HepG2 (cell line): Measurements from ENCODE around the gene PRSS22. TPM values are rescaled to one million over a fixed set of nuclear protein-coding genes. Genes with fewer than 3 reads are reported as not detected.

Experiments used
- AGO2 ChIP-seq: fragments of 200-400 bp; formaldehyde crosslinking; optimal IDR thresholded peaks from 2 replicates; pipeline ENCODE3; 2017; ENCODE audit warnings: mild to moderate bottlenecking, low read depth, low read length, moderate library complexity
- CENPX ChIP-seq: sonication (generic); formaldehyde crosslinking; IDR thresholded peaks from 2 replicates; pipeline ENCODE4 v1.9.0; 2021; ENCODE audit warnings: mild to moderate bottlenecking, missing genetic modification reagents, moderate library complexity
- EED ChIP-seq: sonication (generic); formaldehyde crosslinking; IDR thresholded peaks from 2 replicates; pipeline ENCODE4 v1.5.0; 2020; ENCODE audit warnings: mild to moderate bottlenecking, missing genetic modification reagents
- FOXO1 ChIP-seq: sonication (generic); formaldehyde crosslinking; IDR thresholded peaks from 2 replicates; pipeline ENCODE4 v1.4.0; 2020; ENCODE audit warnings: missing genetic modification reagents
- GLI4 ChIP-seq: sonication (generic); formaldehyde crosslinking; IDR thresholded peaks from 2 replicates; pipeline ENCODE4 v1.5.1; 2020; ENCODE audit warnings: missing genetic modification reagents, mild to moderate bottlenecking, moderate library complexity, borderline replicate concordance
- IRX3 ChIP-seq: sonication (generic); formaldehyde crosslinking; IDR thresholded peaks from 2 replicates; pipeline ENCODE4 v1.8.1; 2023; ENCODE audit warnings: mild to moderate bottlenecking, low read depth, missing genetic modification reagents, borderline replicate concordance
- KMT2A ChIP-seq: sonication (generic); formaldehyde crosslinking; IDR thresholded peaks from 2 replicates; pipeline ENCODE4 v1.4.0; 2020; ENCODE audit warnings: missing genetic modification reagents
- MTA1 ChIP-seq: sonication (generic); formaldehyde crosslinking; IDR thresholded peaks from 2 replicates; pipeline ENCODE4 v1.4.0; 2020; ENCODE audit warnings: missing genetic modification reagents, mild to moderate bottlenecking, borderline replicate concordance
- SSRP1 ChIP-seq: IDR thresholded peaks from 2 replicates; pipeline ENCODE4 v1.6.1; 2016; ENCODE audit warnings: control low read depth
- ZNF335 ChIP-seq: sonication (generic); formaldehyde crosslinking; IDR thresholded peaks from 2 replicates; pipeline ENCODE4 v1.4.0; 2020; ENCODE audit warnings: missing genetic modification reagents
- ZNF598 ChIP-seq: sonication (generic); formaldehyde crosslinking; IDR thresholded peaks from 2 replicates; pipeline ENCODE4 v1.5.1; 2020; ENCODE audit warnings: mild to moderate bottlenecking, missing genetic modification reagents, borderline replicate concordance
- ZNF615 ChIP-seq: sonication (generic); formaldehyde crosslinking; IDR thresholded peaks from 2 replicates; pipeline ENCODE4 v1.5.0; 2020; ENCODE audit warnings: mild to moderate bottlenecking, missing genetic modification reagents, borderline replicate concordance
- ZNF670 ChIP-seq: sonication (generic); formaldehyde crosslinking; IDR thresholded peaks from 2 replicates; pipeline ENCODE4 v1.8.0; 2022; ENCODE audit warnings: mild to moderate bottlenecking, missing genetic modification reagents, borderline replicate concordance
- polyA plus RNA-seq, 8 experiments: library from polyadenylated mRNA; depleted of rRNA in 3 of 8; stranded (reverse) in 7 of 8; unstranded in 1 of 8; fragments of >200 nt; fragmentation: Illumina TruSeq in 4 of 8; extraction: Trizol in 4 of 8; gene quantifications; 2 replicates each; pipeline versions ENCODE4 v1.2.1 to v1.2.3, GENCODE V29; 2011 to 2016; ENCODE audit warnings: low read depth in 4 of 8, missing spikeins in 1 of 8, mixed read lengths in 1 of 8; ENCODE audit not compliant: insufficient read depth in 1 of 8
- total RNA-seq, 5 experiments: library from RNA; depleted of rRNA; stranded (reverse); fragments of >200 nt; fragmentation: Illumina TruSeq; extraction: Trizol; gene quantifications; 2 replicates each; pipeline ENCODE4 v1.2.3, GENCODE V29; 2016; ENCODE audit warnings: low read depth in 1 of 5
- TF ChIP-seq, protein P1 (sequence below): sonication (generic); formaldehyde crosslinking; IDR thresholded peaks from 2 replicates; pipeline ENCODE4 v1.4.0; 2020; ENCODE audit warnings: missing genetic modification reagents
- TF ChIP-seq, protein P2 (sequence below): sonication (generic); formaldehyde crosslinking; IDR thresholded peaks from 2 replicates; pipeline ENCODE4 v1.5.1; 2020; ENCODE audit warnings: mild to moderate bottlenecking, missing genetic modification reagents, moderate library complexity

PRSS22 gene
- total and polyA plus RNA-seq, 2 of the 13 experiments (the other 11 are each of a cell fraction or from before 2014, with no cell fraction given): 0.24 to 0.32 TPM

DNA sequence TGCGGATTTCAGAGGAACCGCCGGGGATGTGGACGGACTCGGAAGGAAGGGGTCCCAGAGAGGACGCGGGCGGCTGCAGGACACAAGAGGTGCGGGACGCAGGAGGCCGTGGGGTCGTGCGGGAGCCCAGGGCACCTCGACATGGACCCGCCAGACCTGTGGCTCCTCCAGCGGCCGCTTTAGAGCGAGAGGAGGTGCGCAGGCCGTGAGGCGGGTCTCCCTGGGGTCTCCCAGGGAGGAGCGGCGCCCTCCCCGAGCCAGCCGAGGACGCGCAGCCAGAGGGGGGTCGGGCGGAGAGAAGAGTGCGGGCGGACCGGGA lies 46.9 kb upstream of the PRSS22 start (continued):
- TF ChIP-seq AGO2 (peak; percentile 98), MTA1 (0 out of 2 replicates have a peak, but pooled peaks have one; percentile 1), ZNF598 (peak; percentile 88), FOXO1 (no peak), EED (CRISPR knock-in tag) (0 out of 2 replicates have a peak, but pooled peaks have one; percentile 47), GLI4 (CRISPR knock-in tag) (peak; percentile 87; the same call in 1 of the 2 replicates), SSRP1 (CRISPR knock-in tag) (0 out of 2 replicates have a peak, but pooled peaks have one; percentile 32), CENPX (CRISPR knock-in tag) (no peak), ZNF335 (no peak), ZNF615 (CRISPR knock-in tag) (0 out of 2 replicates have a peak, but pooled peaks have one; percentile 66), ZNF670 (peak; percentile 68; the same call in 1 of the 2 replicates), IRX3 (CRISPR knock-in tag) (no peak), KMT2A (CRISPR knock-in tag) (no peak)
- TF ChIP-seq, protein P1, sequence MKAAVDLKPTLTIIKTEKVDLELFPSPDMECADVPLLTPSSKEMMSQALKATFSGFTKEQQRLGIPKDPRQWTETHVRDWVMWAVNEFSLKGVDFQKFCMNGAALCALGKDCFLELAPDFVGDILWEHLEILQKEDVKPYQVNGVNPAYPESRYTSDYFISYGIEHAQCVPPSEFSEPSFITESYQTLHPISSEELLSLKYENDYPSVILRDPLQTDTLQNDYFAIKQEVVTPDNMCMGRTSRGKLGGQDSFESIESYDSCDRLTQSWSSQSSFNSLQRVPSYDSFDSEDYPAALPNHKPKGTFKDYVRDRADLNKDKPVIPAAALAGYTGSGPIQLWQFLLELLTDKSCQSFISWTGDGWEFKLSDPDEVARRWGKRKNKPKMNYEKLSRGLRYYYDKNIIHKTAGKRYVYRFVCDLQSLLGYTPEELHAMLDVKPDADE (CRISPR knock-in tag): peak; percentile 61; the same call in 1 of the 2 replicates
- TF ChIP-seq, protein P2, sequence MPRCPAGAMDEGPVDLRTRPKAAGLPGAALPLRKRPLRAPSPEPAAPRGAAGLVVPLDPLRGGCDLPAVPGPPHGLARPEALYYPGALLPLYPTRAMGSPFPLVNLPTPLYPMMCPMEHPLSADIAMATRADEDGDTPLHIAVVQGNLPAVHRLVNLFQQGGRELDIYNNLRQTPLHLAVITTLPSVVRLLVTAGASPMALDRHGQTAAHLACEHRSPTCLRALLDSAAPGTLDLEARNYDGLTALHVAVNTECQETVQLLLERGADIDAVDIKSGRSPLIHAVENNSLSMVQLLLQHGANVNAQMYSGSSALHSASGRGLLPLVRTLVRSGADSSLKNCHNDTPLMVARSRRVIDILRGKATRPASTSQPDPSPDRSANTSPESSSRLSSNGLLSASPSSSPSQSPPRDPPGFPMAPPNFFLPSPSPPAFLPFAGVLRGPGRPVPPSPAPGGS (CRISPR knock-in tag): peak; percentile 61; the same call in 1 of the 2 replicates
- TF ChIP-seq, all 625 proteins: peak for 45
